GM12874 (cell line): Measurements from ENCODE around the gene NAP1L4.

Experiments
- CTCF ChIP-seq: IDR thresholded peaks from 2 replicates; pipeline ENCODE4 v1.5.1; 2011; ENCODE audit warnings: low read depth, mild to moderate bottlenecking, control low read depth, low read length, moderate library complexity; ENCODE audit not compliant: insufficient read depth

The NAP1L4 gene

GRCh38 chr11:2922655-2923054, 69.5 kb downstream of the NAP1L4 start:
- TF ChIP-seq CTCF = no peak

- no peak for TF ChIP-seq CTCF
Observed at GRCh38 chr11:2921742-2922493, 70.2 kb downstream of the NAP1L4 start.

GRCh38 chr11:2921261-2921660, 70.9 kb downstream of the NAP1L4 start:
- TF ChIP-seq CTCF = no peak

GRCh38 chr11:2920343-2920742, 71.8 kb downstream of the NAP1L4 start:
- TF ChIP-seq CTCF = no peak

- TF ChIP-seq CTCF = no peak
Observed at GRCh38 chr11:2919837-2920236, 72.3 kb downstream of the NAP1L4 start.

- TF ChIP-seq CTCF = no peak
Observed at GRCh38 chr11:2919188-2919587, 72.9 kb downstream of the NAP1L4 start.

- TF ChIP-seq CTCF = no peak
Observed at GRCh38 chr11:2917842-2918490, 74.2 kb downstream of the NAP1L4 start.
